Endodermal cell (in vitro differentiated cells): ENCODE results near the gene SGCD. TPM values are rescaled to one million over a fixed set of nuclear protein-coding genes. Genes with fewer than 3 reads are reported as not detected.

Experiments used
- DNase-seq: peaks from one replicate; pipeline ENCODE4 v3.0.0-alpha.2; 2017
- H3K27ac ChIP-seq: 2 replicates; pipeline ENCODE4 v1.5.1; 2013; ENCODE audit warnings: mild to moderate bottlenecking, low read depth, low read length, moderate library complexity
- H3K27me3 ChIP-seq: 2 replicates; pipeline ENCODE4 v1.6.1; 2013; ENCODE audit warnings: mild to moderate bottlenecking, low read length, moderate library complexity; ENCODE audit not compliant: insufficient read depth, control insufficient read depth, poor library complexity, severe bottlenecking
- H3K36me3 ChIP-seq: 2 replicates; pipeline ENCODE4 v1.7.0; 2013; ENCODE audit warnings: mild to moderate bottlenecking, low read length, moderate library complexity; ENCODE audit not compliant: control insufficient read depth, insufficient read depth
- H3K4me1 ChIP-seq: one replicate; pipeline ENCODE4 v1.7.0; 2013; ENCODE audit warnings: low read length; ENCODE audit not compliant: control insufficient read depth, insufficient read depth
- H3K4me3 ChIP-seq: 2 replicates; pipeline ENCODE4 v1.5.1; 2013; ENCODE audit warnings: mild to moderate bottlenecking, low read length, moderate library complexity
- H3K9ac ChIP-seq: 2 replicates; pipeline ENCODE4 v1.6.1; 2013; ENCODE audit warnings: mild to moderate bottlenecking, low read length, moderate library complexity; ENCODE audit not compliant: poor library complexity, severe bottlenecking; ENCODE audit errors: extremely low read depth
- H3K9me3 ChIP-seq: 2 replicates; pipeline ENCODE4 v1.6.1; 2013; ENCODE audit warnings: mild to moderate bottlenecking, low read length, moderate library complexity; ENCODE audit not compliant: control insufficient read depth
- H3K27ac Mint-ChIP-seq: 2 replicates; pipeline ENCODE4 v1.8.0; 2020; ENCODE audit warnings: mixed read lengths
- H3K27me3 Mint-ChIP-seq: 2 replicates; pipeline ENCODE4 v1.8.0; 2021; ENCODE audit warnings: mild to moderate bottlenecking, mixed read lengths; ENCODE audit not compliant: insufficient read depth
- H3K36me3 Mint-ChIP-seq: 2 replicates; pipeline ENCODE4 v1.8.0; 2020; ENCODE audit warnings: low read depth, mixed read lengths
- H3K4me1 Mint-ChIP-seq: 2 replicates; pipeline ENCODE4 v1.8.0; 2020; ENCODE audit warnings: mixed read lengths
- H3K4me3 Mint-ChIP-seq: 2 replicates; pipeline ENCODE4 v1.8.0; 2020; ENCODE audit warnings: mild to moderate bottlenecking, moderate library complexity, mixed read lengths
- H3K9me3 Mint-ChIP-seq: 2 replicates; pipeline ENCODE4 v1.8.0; 2020; ENCODE audit warnings: mild to moderate bottlenecking, mixed read lengths
- CTCF ChIP-seq: fragments of 200-600 bp; sonication (generic); conservative IDR thresholded peaks from 2 replicates; pipeline ENCODE4 v1.5.0; 2021; ENCODE audit warnings: antibody characterized with exemption, mild to moderate bottlenecking
- WGBS, 2 experiments: methylation state at CpG; one replicate each; pipeline versions ENCODE4 v1.1.5 to v1.1.7; 2013; ENCODE audit warnings: missing lambda C conversion rate in 2 of 2, mixed read lengths in 1 of 2; ENCODE audit not compliant: insufficient coverage in 1 of 2, insufficient read length in 1 of 2; 5-methylcytosine and 5-hydroxymethylcytosine counted together
- total RNA-seq, 2 donors: library from RNA; stranded (reverse); fragmentation: NEBNext Ultra II Directional in 1 of 2; extraction: Animal tissue kit (Norgen Biotek cat#: 25700) in 1 of 2; gene quantifications; 2 replicates in 1 of 2; 3 replicates in 1 of 2; pipeline ENCODE4 v1.2.1, GENCODE V29; 2021

The SGCD gene
- total RNA-seq, 2 donors from 2014 or later, result 0.04 to 0.42 TPM

GRCh38 chr5:156376751-156377150 lies 49.8 kb downstream of the SGCD start:
- H3K4me1 ChIP-seq, result no peaks in the 10 kb centered on the region
- H3K27ac ChIP-seq, result no peak overlapping the region
- no peaks in the 10 kb centered on the region for H3K27me3 Mint-ChIP-seq
- H3K9me3 ChIP-seq, result no peaks in the 10 kb centered on the region
- no peaks in the 10 kb centered on the region for H3K4me1 Mint-ChIP-seq
- no peak overlapping the region for H3K4me3 Mint-ChIP-seq
- H3K27me3 ChIP-seq, result no peaks in the 10 kb centered on the region
- DNase-seq, result no peak
- no peak overlapping the region for H3K27ac Mint-ChIP-seq
- no peaks in the 10 kb centered on the region for H3K36me3 Mint-ChIP-seq
- H3K4me3 ChIP-seq, result no peak overlapping the region
- H3K9me3 Mint-ChIP-seq, result no peaks in the 10 kb centered on the region
- H3K36me3 ChIP-seq, result no peaks in the 10 kb centered on the region
- TF ChIP-seq CTCF, result no peak
- no peak overlapping the region for H3K9ac ChIP-seq

- Histone ChIP-seq H3K36me3 (no peaks in the 10 kb centered on the region), H3K9me3 (no peaks in the 10 kb centered on the region), H3K4me3 (no peak overlapping the region), H3K4me1 (no peaks in the 10 kb centered on the region), H3K27me3 (no peaks in the 10 kb centered on the region), H3K9ac (no peak overlapping the region), H3K27ac (no peak overlapping the region)
- DNase-seq, result no peak
- Mint-ChIP-seq H3K27me3 (no peaks in the 10 kb centered on the region), H3K4me1 (no peaks in the 10 kb centered on the region), H3K27ac (no peak overlapping the region), H3K36me3 (no peaks in the 10 kb centered on the region), H3K4me3 (no peak overlapping the region), H3K9me3 (no peaks in the 10 kb centered on the region)
- TF ChIP-seq CTCF, result no peak
- 87% methylated on average over 2 of the region's 2 CpGs; no CpG with 5 or more reads in 1 of the 2 experiments for WGBS, 2 experiments
Observed at GRCh38 chr5:156378159-156378558, 51.2 kb downstream of the SGCD start.

GRCh38 chr5:156379206-156379605 lies 52.2 kb downstream of the SGCD start:
- no peaks in the 10 kb centered on the region for H3K27me3 ChIP-seq
- Mint-ChIP-seq H3K27me3 (no peaks in the 10 kb centered on the region), H3K9me3 (no peaks in the 10 kb centered on the region), H3K27ac (no peak overlapping the region), H3K4me3 (no peak overlapping the region), H3K4me1 (no peaks in the 10 kb centered on the region), H3K36me3 (no peaks in the 10 kb centered on the region)
- no peak for DNase-seq
- no peak overlapping the region for H3K4me3 ChIP-seq
- H3K36me3 ChIP-seq, result no peaks in the 10 kb centered on the region
- 90 to 100% methylated on average over 1 of the region's 1 CpG for WGBS, 2 experiments
- no peaks in the 10 kb centered on the region for H3K4me1 ChIP-seq
- no peak overlapping the region for H3K27ac ChIP-seq
- TF ChIP-seq CTCF, result no peak
- no peak overlapping the region for H3K9ac ChIP-seq
- no peaks in the 10 kb centered on the region for H3K9me3 ChIP-seq
